Left ventricle myocardium inferior (tissue), 1 donor: ENCODE results near the gene SLC6A19. TPM values are rescaled to one million over a fixed set of nuclear protein-coding genes. Genes with fewer than 3 reads are reported as not detected.

Experiments
- DNase-seq: peaks from one replicate; pipeline ENCODE4 v3.0.0-alpha.2; 2020
- H3K27ac ChIP-seq: fragments of 200-600 bp; replicated peaks from 2 replicates; pipeline ENCODE4 v1.8.0; 2021
- H3K27me3 ChIP-seq: fragments of 200-600 bp; 2 replicates; pipeline ENCODE4 v1.8.0; 2021; ENCODE audit warnings: low read depth
- H3K36me3 ChIP-seq: fragments of 200-600 bp; 2 replicates; pipeline ENCODE4 v1.8.0; 2021
- H3K4me1 ChIP-seq: fragments of 200-600 bp; 2 replicates; pipeline ENCODE4 v1.8.0; 2021
- H3K4me3 ChIP-seq: fragments of 200-600 bp; 2 replicates; pipeline ENCODE4 v1.8.0; 2021; ENCODE audit warnings: mild to moderate bottlenecking, moderate library complexity
- H3K9me3 ChIP-seq: fragments of 200-600 bp; replicated peaks from 2 replicates; pipeline ENCODE4 v1.8.0; 2021
- CTCF ChIP-seq: fragments of 200-600 bp; IDR thresholded peaks from 2 replicates; pipeline ENCODE4 v1.8.0; 2021; ENCODE audit warnings: antibody characterized with exemption, mild to moderate bottlenecking, borderline replicate concordance
- intact Hi-C: fragments of 100-400 bp; cut with micrococcal nuclease; formaldehyde crosslinking; loops from one replicate; pipeline ENCODE4 v1.11.0; 2022
- total RNA-seq: library from RNA; stranded (reverse); fragmentation: NEBNext Ultra II Directional; extraction: Animal tissue kit (Norgen Biotek cat#: 25700); gene quantifications from one replicate; pipeline ENCODE4 v1.2.1, GENCODE V29; 2021
- donor health status: DM: no; HTN: yes; CAD: no; lungs with severe emphysema.

SLC6A19 gene
- total RNA-seq, 1 donor from 2014 or later = not detected

DNA sequence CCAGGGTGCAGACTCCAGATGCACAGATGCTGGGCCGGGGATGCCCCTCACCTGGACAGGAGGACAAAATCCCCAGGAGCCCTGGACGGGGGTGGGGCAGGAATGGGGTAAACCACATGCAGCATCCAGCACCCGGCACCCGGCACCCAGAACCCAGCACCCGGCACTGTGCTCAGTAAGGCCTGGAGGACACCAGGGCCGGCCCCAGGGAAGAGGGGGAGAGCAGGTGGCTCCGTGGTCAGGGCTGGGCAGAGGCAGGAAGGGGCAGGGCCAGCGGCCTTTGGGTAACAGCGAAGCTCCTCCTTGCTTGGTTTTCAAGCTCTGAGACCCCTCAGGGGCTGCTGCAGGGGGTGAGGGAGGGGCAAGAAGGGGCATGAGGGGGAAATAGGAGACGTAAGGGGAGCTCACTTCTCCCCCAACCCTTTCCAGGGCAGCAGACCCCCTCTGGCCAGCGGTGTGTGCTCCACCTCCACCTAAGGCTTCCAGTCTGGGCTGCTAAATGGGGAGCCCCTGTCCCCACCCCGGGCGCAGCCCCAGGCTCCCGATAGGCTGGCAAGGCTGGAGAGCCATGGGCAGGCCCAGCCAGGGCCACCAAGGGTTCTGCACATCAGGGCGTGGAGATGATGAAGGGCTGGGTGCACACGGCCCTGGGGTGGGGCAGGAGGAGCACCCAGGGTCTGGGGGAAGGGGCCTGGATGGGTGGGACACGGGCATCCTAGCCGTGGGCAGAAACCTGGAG, 17.8 kb upstream of the SLC6A19 start:
- Histone ChIP-seq H3K36me3 (no peaks in the 10 kb centered on the region), H3K4me1 (peaks cover 22% of the 10 kb centered on the region), H3K27me3 (peaks cover 27% of the 10 kb centered on the region), H3K27ac (peak overlapping the region; percentile 56), H3K4me3 (no peak overlapping the region), H3K9me3 (no peaks in the 10 kb centered on the region)
- DNase-seq = peak; percentile 7
- TF ChIP-seq CTCF = no peak
- intact Hi-C loops = no loop called here

- intact Hi-C loops = no loop called here
- no peaks in the 10 kb centered on the region for H3K36me3 ChIP-seq
- DNase-seq = no peak
- no peak for TF ChIP-seq CTCF
- H3K9me3 ChIP-seq = no peaks in the 10 kb centered on the region
- H3K4me3 ChIP-seq = no peak overlapping the region
- no peak overlapping the region for H3K27ac ChIP-seq
- peaks cover 22% of the 10 kb centered on the region for H3K4me1 ChIP-seq
- H3K27me3 ChIP-seq = peaks cover 32% of the 10 kb centered on the region
These were observed 17.3 kb upstream of the SLC6A19 start for GRCh38 chr5:1184163-1184470.

DNA sequence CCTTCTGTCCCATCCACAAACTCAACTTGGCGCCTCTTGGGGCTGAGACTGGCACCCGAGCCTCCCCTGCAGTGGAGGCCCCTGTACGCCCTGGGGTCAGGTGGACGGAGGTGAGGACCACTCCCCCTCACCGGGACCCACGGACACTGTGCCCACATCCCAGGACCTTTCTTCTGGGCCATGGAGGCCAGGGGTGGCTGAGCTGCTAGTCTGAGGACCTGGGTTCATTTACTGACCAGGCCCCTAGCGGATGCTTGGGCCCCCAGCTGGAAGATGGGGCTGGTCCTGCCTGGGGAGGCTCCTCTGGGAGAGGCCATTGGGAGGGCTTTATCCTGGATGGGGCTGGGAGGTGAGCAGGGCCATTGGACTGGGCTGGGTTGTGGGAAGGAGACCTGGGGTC, 16.9 kb upstream of the SLC6A19 start:
- DNase-seq = peak; percentile 8
- no peak for TF ChIP-seq CTCF
- Histone ChIP-seq H3K4me1 (peaks cover 22% of the 10 kb centered on the region), H3K4me3 (no peak overlapping the region), H3K27me3 (peaks cover 36% of the 10 kb centered on the region), H3K36me3 (no peaks in the 10 kb centered on the region), H3K9me3 (no peaks in the 10 kb centered on the region), H3K27ac (no peak overlapping the region)
- intact Hi-C loops = no loop called here

GRCh38 chr5:1185038-1185627, 16.3 kb upstream of the SLC6A19 start:
- H3K36me3 ChIP-seq = no peaks in the 10 kb centered on the region
- peak; percentile 7 for DNase-seq
- no peak overlapping the region for H3K27ac ChIP-seq
- H3K27me3 ChIP-seq = peaks cover 42% of the 10 kb centered on the region
- no peak overlapping the region for H3K4me3 ChIP-seq
- no peak for TF ChIP-seq CTCF
- H3K9me3 ChIP-seq = no peaks in the 10 kb centered on the region
- intact Hi-C loops = no loop called here
- H3K4me1 ChIP-seq = peaks cover 22% of the 10 kb centered on the region

GRCh38 chr5:1185629-1186350, 15.6 kb upstream of the SLC6A19 start:
- Histone ChIP-seq H3K9me3 (no peaks in the 10 kb centered on the region), H3K27me3 (peaks cover 49% of the 10 kb centered on the region), H3K36me3 (no peaks in the 10 kb centered on the region), H3K4me3 (no peak overlapping the region), H3K4me1 (peaks cover 22% of the 10 kb centered on the region), H3K27ac (no peak overlapping the region)
- DNase-seq = peak; percentile 18
- intact Hi-C loops = no loop called here
- no peak for TF ChIP-seq CTCF
